ENCODE data around the gene CACTIN. TPM values are rescaled to one million over a fixed set of nuclear protein-coding genes. Genes with fewer than 3 reads are reported as not detected.

Gene CACTIN
- total and polyA plus RNA-seq, 2 of the 8 experiments (the other 6 are each of a cell fraction or from before 2014, with no cell fraction given) = 25.8 to 29.9 TPM

- no peak overlapping the region for H2BK120ac ChIP-seq (replicated peaks; ENCODE audit: low read depth, low read length)
- H3K18ac ChIP-seq (ENCODE audit: extremely low read depth, low read length) = no peak overlapping the region
- no peak overlapping the region for H4K5ac ChIP-seq (ENCODE audit: insufficient read length, low read depth, low read length)
- peaks cover 0 to 4% (median 0%) of the 10 kb centered on the region in 4 experiments; a peak in 3 of 7 replicates for H3K4me1 ChIP-seq (replicated peaks in 1 of 4; ENCODE audit: control insufficient read depth in 3 of 4, insufficient read depth in 4 of 4, low read length in 3 of 4)
- no peak overlapping the region for H2AFZ ChIP-seq (ENCODE audit: low read length)
- no peak overlapping the region for H2BK20ac ChIP-seq (ENCODE audit: low read length)
- H3K9me3 ChIP-seq (ENCODE audit: insufficient read depth in 2 of 2, low read depth in 1 of 2, low read length in 1 of 2) = peaks cover 4 to 9% of the 10 kb centered on the region in 2 experiments; a peak in 3 of 4 replicates
- H3K56ac ChIP-seq (replicated peaks; ENCODE audit: insufficient read length, low read depth, low read length) = no peak overlapping the region
- H3K4ac ChIP-seq (replicated peaks; ENCODE audit: insufficient read length, low read depth, low read length) = no peak overlapping the region
- peaks cover 5% of the 10 kb centered on the region; the same call in 1 of the 2 replicates for H3K23me2 ChIP-seq (ENCODE audit: low read depth, low read length)
- ChIA-PET CTCF (ENCODE audit: partially characterized antibody) (interaction anchor here (0.5 to 3.9 kb wide), 9 partner anchors 9 to 232 kb away, joined by 3 to 29 read pairs (median 3); partner anchors contain the start of gene TJP3), POLR2A (ENCODE audit: partially characterized antibody) (interaction anchor here (1.1 kb wide), 1 partner anchor 11 kb away, joined by 3 read pairs; no protein-coding TSS in a partner anchor)
- H2BK5ac ChIP-seq (ENCODE audit: low read depth, low read length) = no peak overlapping the region
- WGBS, 2 experiments (ENCODE audit: extremely low coverage in 1 of 2, insufficient coverage in 1 of 2, insufficient read length in 1 of 2, insufficient replicate concordance in 2 of 2, low coverage in 1 of 2, low lambda C conversion rate in 2 of 2, missing lambda C conversion rate in 1 of 2) = 80% methylated on average over 14 of the region's 22 CpGs; no CpG with 5 or more reads in 1 of the 2 experiments
- DNase-seq (ENCODE audit: low read depth in 1 of 2, low spot score in 2 of 2) = no peak
- no peak overlapping the region for H2BK12ac ChIP-seq (ENCODE audit: low read depth, low read length)
- H3K27ac ChIP-seq (ENCODE audit: low read depth, low read length) = no peak overlapping the region
- H4K20me1 ChIP-seq (replicated peaks in 1 of 2; ENCODE audit: control insufficient read depth in 1 of 2, insufficient read depth in 2 of 2, low read length in 2 of 2) = peaks cover 0 to 2% of the 10 kb centered on the region in 2 experiments
- H2BK15ac ChIP-seq (ENCODE audit: low read length) = no peak overlapping the region
- no peak overlapping the region for H3K4me3 ChIP-seq (ENCODE audit: extremely low read depth in 1 of 4, insufficient read depth in 2 of 4, low read depth in 3 of 4, low read length in 4 of 4)
- no peak overlapping the region for H4K8ac ChIP-seq (ENCODE audit: extremely low read depth, insufficient read depth, low read length)
- no peak overlapping the region for H3K4me2 ChIP-seq (ENCODE audit: insufficient read depth in 1 of 2, low read depth in 2 of 2, low read length in 2 of 2)
- H3K9ac ChIP-seq (replicated peaks in 1 of 4; ENCODE audit: extremely low read depth in 1 of 4, low read depth in 3 of 4, low read length in 3 of 4) = no peak overlapping the region
- FAIRE-seq = no peak
- no peaks in the 10 kb centered on the region for H3K79me2 ChIP-seq (ENCODE audit: control insufficient read depth in 1 of 2, insufficient read depth in 2 of 2, low read length in 2 of 2)
- no peak overlapping the region for H3K23ac ChIP-seq (ENCODE audit: insufficient read length)
- H3K14ac ChIP-seq (ENCODE audit: insufficient read length) = no peak overlapping the region
- no peaks in the 10 kb centered on the region for H3K36me3 ChIP-seq (ENCODE audit: control insufficient read depth in 2 of 4, insufficient read depth in 4 of 4, low read length in 3 of 4)
- H4K91ac ChIP-seq (replicated peaks; ENCODE audit: insufficient read length, low read length) = no peak overlapping the region
- H3K79me1 ChIP-seq (ENCODE audit: low read depth, low read length) = no peaks in the 10 kb centered on the region; the same call in 1 of the 2 replicates
- H3K27me3 ChIP-seq (replicated peaks in 1 of 4; ENCODE audit: control insufficient read depth in 3 of 4, extremely low read depth in 1 of 4, insufficient read depth in 3 of 4, low read length in 3 of 4) = peaks cover 10 to 21% (median 15%) of the 10 kb centered on the region in 4 experiments; a peak in 6 of 7 replicates
- no peak overlapping the region for H2AK5ac ChIP-seq (ENCODE audit: low read depth, low read length)
- TF ChIP-seq TAF7 (optimal IDR thresholded peaks at IDR 0.05; ENCODE audit: borderline replicate concordance, low read depth, low read length) = no peak
- no peak for TF ChIP-seq CTBP2 (IDR thresholded peaks at IDR 0.05; ENCODE audit: borderline replicate concordance, insufficient read depth, insufficient read length, low read length)
- TF ChIP-seq HDAC2 (IDR thresholded peaks at IDR 0.05; ENCODE audit: borderline replicate concordance in 1 of 2, low read depth in 2 of 2, low read length in 2 of 2) = no peak
- TF ChIP-seq TBP (IDR thresholded peaks at IDR 0.05; ENCODE audit: low read depth, low read length) = no peak
- TF ChIP-seq ASH2L (IDR thresholded peaks at IDR 0.05; ENCODE audit: low read length) = no peak
- no peak for TF ChIP-seq EZH2 (IDR thresholded peaks at IDR 0.05; ENCODE audit: low read depth, low read length, severe bottlenecking)
- TF ChIP-seq NRF1 (IDR thresholded peaks at IDR 0.05; ENCODE audit: low read depth, low read length) = no peak
- no peak for TF ChIP-seq FOSL1 (IDR thresholded peaks at IDR 0.05; ENCODE audit: insufficient read depth, low read depth, low read length)
- TF ChIP-seq SAP30 (IDR thresholded peaks at IDR 0.05; ENCODE audit: insufficient read depth, insufficient replicate concordance, low read length) = no peak
- no peak for TF ChIP-seq RFX5 (IDR thresholded peaks at IDR 0.05; ENCODE audit: borderline replicate concordance, low read depth, low read length)
- TF ChIP-seq BCL11A (IDR thresholded peaks at IDR 0.05; ENCODE audit: low read depth in 2 of 2, low read length in 2 of 2) = no peak
- no peak for TF ChIP-seq SUZ12 (IDR thresholded peaks at IDR 0.05; ENCODE audit: low read length)
- TF ChIP-seq SIRT6 (IDR thresholded peaks at IDR 0.05; ENCODE audit: low read length) = no peak
Measured at GRCh38 chr19:3589949-3590348, 36.6 kb downstream of the CACTIN start.
